IPS-NIHi11 (cell line): ENCODE results near the gene KTI12.
"Not testable (repeated sequence)": the region's sequence is repeated elsewhere in the genome, so short reads cannot be mapped to it uniquely, and the experiment has no call there.

Experiments
- DNase-seq: peaks from one replicate; pipeline ENCODE4 v3.0.0; 2012; ENCODE audit warnings: mixed read lengths, low spot score

KTI12 gene, protein sequence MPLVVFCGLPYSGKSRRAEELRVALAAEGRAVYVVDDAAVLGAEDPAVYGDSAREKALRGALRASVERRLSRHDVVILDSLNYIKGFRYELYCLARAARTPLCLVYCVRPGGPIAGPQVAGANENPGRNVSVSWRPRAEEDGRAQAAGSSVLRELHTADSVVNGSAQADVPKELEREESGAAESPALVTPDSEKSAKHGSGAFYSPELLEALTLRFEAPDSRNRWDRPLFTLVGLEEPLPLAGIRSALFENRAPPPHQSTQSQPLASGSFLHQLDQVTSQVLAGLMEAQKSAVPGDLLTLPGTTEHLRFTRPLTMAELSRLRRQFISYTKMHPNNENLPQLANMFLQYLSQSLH

GRCh38 chr1:52033190-52034049 is at the start of gene KTI12:
TSS of gene KTI12 (minus strand) at chr1:52033810. CDS start at chr1:52033761, 49 bp downstream.
- DNase-seq: peak; percentile 90

DNA sequence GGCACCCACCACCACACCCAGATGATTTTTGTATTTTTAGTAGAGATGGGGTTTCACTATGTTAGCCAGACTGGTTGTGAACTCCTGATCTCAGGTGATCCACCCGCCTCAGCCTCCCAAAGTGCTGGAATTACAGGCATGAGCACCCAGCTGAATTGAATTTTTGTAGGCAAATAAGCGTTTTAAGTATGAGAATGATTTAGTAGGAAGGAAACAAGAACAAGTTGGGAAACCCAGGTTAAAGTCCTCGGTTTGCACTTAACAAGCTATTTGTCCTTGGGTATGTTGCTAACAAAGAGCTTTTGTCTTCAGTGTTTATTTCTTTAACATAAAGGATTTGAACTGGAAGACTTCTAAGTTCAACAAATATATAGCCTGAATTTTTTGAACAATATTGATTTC is 46.4 kb upstream of the KTI12 start:
- DNase-seq: no peak

DNA sequence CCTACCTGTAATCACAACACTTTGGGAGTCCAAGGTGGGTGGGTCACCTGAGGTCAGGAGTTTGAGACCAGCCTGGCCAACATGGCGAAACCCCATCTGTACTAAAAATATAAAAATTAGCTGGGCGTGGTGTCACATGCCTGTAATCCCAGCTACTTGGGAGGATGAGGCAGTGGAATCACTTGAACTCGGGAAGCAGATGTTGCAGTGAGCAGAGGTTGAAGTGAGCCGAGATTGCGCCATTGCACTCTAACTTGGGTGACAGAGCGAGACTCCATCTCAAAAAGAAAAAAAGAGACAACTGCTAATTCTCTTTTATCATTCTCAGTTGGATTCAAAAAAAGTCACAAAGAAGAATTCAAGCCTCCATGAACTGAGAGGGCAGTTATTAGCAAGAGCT is 43.7 kb upstream of the KTI12 start:
- DNase-seq: not testable (repeated sequence)

DNA sequence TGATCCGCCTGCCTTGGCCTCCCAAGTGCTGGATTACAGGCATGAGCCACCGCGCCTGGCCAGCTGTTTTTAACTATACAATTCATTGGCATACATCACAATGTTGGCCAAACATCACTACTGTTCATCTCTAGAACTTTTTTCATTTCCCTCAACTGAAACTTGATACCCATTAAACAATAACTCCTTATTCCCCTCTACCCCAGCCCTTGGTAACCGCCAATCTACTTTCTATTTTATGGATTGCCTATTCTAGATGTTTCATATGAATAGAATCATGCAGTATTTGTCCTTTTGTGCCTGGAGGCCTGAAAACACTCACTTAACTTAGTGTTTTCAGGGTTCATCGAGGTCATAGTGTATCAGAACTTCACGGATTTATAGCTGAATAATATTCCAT is 38.7 kb upstream of the KTI12 start:
- DNase-seq: no peak

DNA sequence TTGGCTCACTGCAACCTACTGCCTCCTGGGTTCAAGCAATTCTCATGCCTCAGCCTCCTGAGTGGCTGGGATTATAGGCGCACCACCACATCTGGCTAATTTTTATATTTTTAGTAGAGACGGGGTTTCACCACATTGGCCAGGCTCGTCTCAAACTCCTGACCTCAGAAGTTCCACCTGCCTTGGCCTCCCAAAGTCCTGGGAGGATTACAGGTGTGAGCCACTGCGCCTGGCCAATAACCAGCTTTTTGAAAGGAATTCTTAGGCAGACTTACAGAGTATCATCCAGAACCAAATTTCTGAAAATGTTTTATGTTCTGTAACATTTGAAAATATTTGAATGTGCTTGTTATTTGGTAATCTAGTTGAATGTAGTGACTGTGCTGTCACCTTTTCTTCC is 37.1 kb upstream of the KTI12 start:
- DNase-seq: no peak

DNA sequence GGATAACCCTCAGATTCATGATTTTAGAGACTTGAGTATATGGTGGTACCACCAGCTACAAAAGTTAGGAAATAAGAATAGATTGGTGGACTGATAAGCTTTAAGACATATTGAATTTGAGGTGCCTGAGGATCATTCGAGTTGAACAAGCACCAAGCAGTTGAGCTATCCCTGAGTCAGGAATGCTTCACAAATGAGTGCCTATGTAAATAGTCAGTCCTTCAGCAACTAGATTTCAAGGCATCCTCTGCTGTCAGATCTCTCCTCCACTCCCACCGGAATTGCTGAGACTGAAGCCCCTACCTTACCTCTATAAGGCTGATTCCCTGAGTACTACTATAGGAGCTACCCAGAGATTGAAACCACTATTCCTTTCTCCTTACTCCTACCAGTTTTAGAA is 29.6 kb upstream of the KTI12 start:
- no peak for DNase-seq

GRCh38 chr1:52060822-52061221 is 27.2 kb upstream of the KTI12 start:
- no peak for DNase-seq

DNA sequence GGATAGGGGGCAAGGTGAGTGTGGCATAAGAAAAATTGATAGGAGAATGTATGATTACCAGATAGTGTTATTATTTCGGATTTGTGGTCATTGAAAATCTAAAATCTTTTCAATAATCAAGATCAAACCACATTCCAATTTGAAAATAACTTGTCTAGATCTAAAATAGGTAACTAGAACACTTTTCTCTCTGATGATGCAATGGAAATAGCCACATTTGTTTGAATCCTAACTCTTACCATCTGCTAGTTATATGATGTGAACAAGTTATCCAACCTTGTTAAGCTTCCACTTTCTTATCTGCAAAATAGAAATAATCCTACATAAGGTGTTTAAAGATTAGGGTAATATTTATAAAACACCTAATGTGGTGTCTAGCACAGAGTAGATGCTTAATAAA is 26.3 kb upstream of the KTI12 start:
- DNase-seq: no peak

DNA sequence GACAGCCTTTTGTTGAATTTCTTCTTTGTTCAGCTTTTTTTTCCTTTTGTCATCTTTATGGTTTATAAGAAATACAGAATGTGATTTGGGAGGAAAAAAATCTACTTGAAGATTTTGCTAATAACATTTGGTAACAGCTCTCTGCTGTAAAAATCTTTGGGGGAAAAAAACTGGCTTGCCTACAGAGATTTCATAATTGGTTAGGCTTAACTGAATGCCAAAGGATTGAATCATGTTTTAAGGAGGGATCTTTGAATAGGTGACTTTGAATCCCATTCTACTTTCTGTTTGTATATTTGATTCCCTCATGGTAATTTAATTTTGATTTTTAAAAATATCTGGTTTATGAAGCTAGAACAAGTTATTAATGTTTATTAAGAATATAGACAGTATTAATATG is 25.7 kb upstream of the KTI12 start:
- DNase-seq: no peak

- DNase-seq: no peak
Observed at GRCh38 chr1:52057876-52058415, 24.3 kb upstream of the KTI12 start.

DNA sequence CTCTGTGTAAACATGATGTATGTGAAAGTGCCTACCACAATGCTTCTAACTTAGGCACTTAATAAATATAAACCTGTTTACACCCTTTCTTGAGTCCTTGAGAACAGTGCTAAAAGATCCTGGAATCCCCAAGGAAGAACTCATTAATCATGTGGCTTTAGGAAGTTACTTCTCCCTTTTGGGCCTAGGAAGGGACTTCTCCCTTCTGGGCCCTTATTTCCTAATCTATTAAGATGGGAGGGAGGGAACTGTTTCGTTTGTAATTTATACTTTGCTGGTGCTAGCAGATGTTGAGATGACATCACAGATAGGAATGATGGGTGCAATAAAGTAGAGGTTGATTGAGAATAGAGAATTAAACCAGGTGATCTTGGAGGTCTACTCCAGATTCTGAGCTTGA is 23.6 kb upstream of the KTI12 start:
- no peak for DNase-seq

- no peak for DNase-seq
Observed at GRCh38 chr1:52056937-52057231, 23.3 kb upstream of the KTI12 start.

- DNase-seq: peak; percentile 94
Observed at GRCh38 chr1:52056163-52056936, 22.7 kb upstream of the KTI12 start, which contains the start of gene BTF3L4. TSS of gene BTF3L4 (plus strand) at chr1:52056295. CDS start at chr1:52059848, 3,553 bp downstream.

GRCh38 chr1:52055866-52056162 is 22.2 kb upstream of the KTI12 start:
- DNase-seq: no peak

- peak; percentile 88 for DNase-seq
Observed at GRCh38 chr1:52055066-52055865, 21.7 kb upstream of the KTI12 start, which contains the start of gene TXNDC12. TSS of gene TXNDC12 (minus strand) at chr1:52055191. CDS start at chr1:52055096, 95 bp downstream.

DNA sequence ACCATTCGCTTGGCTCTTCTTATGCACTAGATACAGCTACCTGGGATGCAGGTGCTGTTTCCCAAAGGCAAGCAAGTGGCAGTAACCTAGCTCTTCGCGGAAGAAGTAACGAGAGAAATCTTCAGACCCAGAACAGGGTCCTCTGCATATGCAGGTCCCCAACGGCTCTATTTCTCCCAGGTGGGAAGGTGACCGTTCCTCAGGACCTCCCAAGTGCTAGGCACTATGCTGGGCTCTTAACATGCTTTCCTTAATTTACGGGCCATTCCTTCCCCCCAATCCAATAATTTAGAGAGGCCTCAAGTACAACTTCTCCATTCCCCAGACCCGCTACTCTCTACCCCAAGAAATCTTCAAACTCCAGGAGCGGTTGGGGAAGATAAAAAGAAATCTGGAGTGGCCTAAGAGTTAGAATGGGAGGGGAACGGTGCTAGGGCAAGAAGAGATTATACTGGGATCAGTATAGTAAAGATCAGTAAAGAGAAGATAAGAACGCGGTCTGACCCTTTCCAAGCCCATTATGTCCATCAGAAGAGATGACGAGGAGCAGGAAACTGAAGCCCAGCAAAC is 21.0 kb upstream of the KTI12 start:
- DNase-seq: no peak

- no peak for DNase-seq
Observed at GRCh38 chr1:52053862-52054261, 20.3 kb upstream of the KTI12 start.

- not testable (repeated sequence) for DNase-seq
Observed at GRCh38 chr1:52049337-52049736, 15.7 kb upstream of the KTI12 start.

- not testable (repeated sequence) for DNase-seq
Observed at GRCh38 chr1:52045666-52046195, 12.1 kb upstream of the KTI12 start.

DNA sequence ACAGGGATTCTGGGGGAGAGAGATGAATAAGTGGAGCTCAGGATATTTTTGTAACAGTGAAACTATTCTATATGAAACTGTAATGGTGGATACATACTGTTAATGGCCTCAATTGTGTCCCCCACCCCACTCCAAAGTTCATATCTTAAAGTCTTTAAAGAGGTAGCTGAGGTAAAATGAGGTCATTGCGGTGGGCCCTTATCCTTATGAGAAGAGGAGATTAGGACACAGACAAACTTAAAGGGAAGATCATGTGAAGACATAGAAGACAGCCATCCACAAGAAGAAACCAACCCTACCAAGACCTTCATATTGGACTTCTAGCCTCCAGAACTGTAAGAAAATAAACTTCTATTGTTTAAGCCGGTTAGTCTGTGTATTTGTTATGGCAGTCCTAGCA is 11.6 kb upstream of the KTI12 start:
- no peak for DNase-seq
